Stomach (tissue), 4 donors: ENCODE results near the gene GPR17.

Experiments
- CTCF ChIP-seq, 7 experiments: fragments of 450-650 bp in 4 of 7; fragments of 200-600 bp in 3 of 7; sonication (generic) in 3 of 7; IDR thresholded peaks; one replicate each; pipeline ENCODE4 v1.5.1; 2016 to 2019; ENCODE audit warnings: antibody characterized with exemption in 7 of 7, control low read depth in 2 of 7, mild to moderate bottlenecking in 1 of 7
- EP300 ChIP-seq: sonication (generic); formaldehyde crosslinking; IDR thresholded peaks from one replicate; pipeline ENCODE4 v1.6.1; 2017; ENCODE audit warnings: antibody characterized with exemption
- POLR2A ChIP-seq, 4 donors: fragments of 450-650 bp; IDR thresholded peaks; one replicate each; pipeline ENCODE4 v1.6.1; 2016; ENCODE audit warnings: antibody characterized with exemption in 4 of 4, control low read depth in 2 of 4, mild to moderate bottlenecking in 1 of 4, moderate library complexity in 1 of 4
- POLR2AphosphoS5 ChIP-seq, 3 donors: sonication (generic); formaldehyde crosslinking; IDR thresholded peaks; one replicate each; pipeline ENCODE4 v1.6.1; 2016; ENCODE audit warnings: antibody characterized with exemption in 3 of 3

GRCh38 chr2:127670957-127671290, 25.0 kb downstream of the GPR17 start:
- TF ChIP-seq CTCF (IDR thresholded peaks at IDR 0.05): no peak
- no peak for TF ChIP-seq POLR2AphosphoS5 (IDR thresholded peaks at IDR 0.05)
- TF ChIP-seq POLR2A (IDR thresholded peaks at IDR 0.05): no peak
- no peak for TF ChIP-seq EP300
